ENCODE measurements around the gene KRT36.

The KRT36 gene

GRCh38 chr17:41484920-41485904, 4.5 kb downstream of the KRT36 start:
- Histone ChIP-seq H3K79me1 (ENCODE audit: low read depth, low read length) (no peaks in the 10 kb centered on the region), H3K4me3 (ENCODE audit: low read length in 2 of 2) (no peak overlapping the region), H3K14ac (ENCODE audit: low read length) (no peak overlapping the region), H3K9me3 (replicated peaks in 1 of 2; ENCODE audit: control insufficient read depth in 2 of 2, insufficient read depth in 1 of 2, low read depth in 1 of 2, low read length in 2 of 2) (no peaks in the 10 kb centered on the region), H3K18ac (ENCODE audit: low read length) (peak overlapping the region; percentile 9), H3K9ac (ENCODE audit: low read depth, low read length, poor library complexity) (peak overlapping the region; percentile 15), H3K27ac (replicated peaks; ENCODE audit: low read length) (no peak overlapping the region), H3K4ac (ENCODE audit: low read length) (no peak overlapping the region), H3K27me3 (ENCODE audit: control insufficient read depth in 3 of 3, insufficient read depth in 3 of 3, low read depth in 1 of 3, low read length in 3 of 3) (peaks cover 0 to 24% (median 0%) of the 10 kb centered on the region in 3 experiments), H3K36me3 (replicated peaks in 1 of 2; ENCODE audit: control insufficient read depth in 2 of 2, insufficient read depth in 2 of 2, low read length in 2 of 2) (no peaks in the 10 kb centered on the region), H4K8ac (ENCODE audit: low read depth, low read length) (no peak overlapping the region), H3K4me2 (ENCODE audit: insufficient read depth, low read length, poor library complexity, severe bottlenecking) (no peak overlapping the region), H2AFZ (ENCODE audit: low read length) (no peak overlapping the region), H2BK12ac (ENCODE audit: low read length) (no peak overlapping the region), H2AK5ac (ENCODE audit: low read depth, low read length) (peak overlapping the region; percentile 42), H2BK120ac (ENCODE audit: low read depth, low read length) (no peak overlapping the region), H4K91ac (ENCODE audit: low read depth, low read length, poor library complexity) (no peak overlapping the region), H3K23ac (ENCODE audit: low read depth, low read length, poor library complexity) (no peak overlapping the region), H2BK5ac (ENCODE audit: low read length) (no peak overlapping the region), H3K4me1 (ENCODE audit: control insufficient read depth in 2 of 2, insufficient read depth in 1 of 2, low read depth in 1 of 2, low read length in 2 of 2) (peaks cover 0 to 5% of the 10 kb centered on the region in 2 donors), H2BK15ac (ENCODE audit: low read length) (peak overlapping the region; percentile 19)
- no peak for DNase-seq (ENCODE audit: low spot score)
- no CpG with 5 or more reads among the region's 8 CpGs for WGBS, 2 donors (ENCODE audit: extremely low coverage in 2 of 2, insufficient read length in 2 of 2, insufficient replicate concordance in 1 of 2)

GRCh38 chr17:41483991-41484826, 5.5 kb downstream of the KRT36 start:
- Histone ChIP-seq H3K4me2 (ENCODE audit: insufficient read depth, low read length, poor library complexity, severe bottlenecking) (no peak overlapping the region), H2BK15ac (ENCODE audit: low read length) (no peak overlapping the region), H2BK5ac (ENCODE audit: low read length) (no peak overlapping the region), H3K23ac (ENCODE audit: low read depth, low read length, poor library complexity) (no peak overlapping the region), H3K4ac (ENCODE audit: low read length) (no peak overlapping the region), H3K79me1 (ENCODE audit: low read depth, low read length) (no peaks in the 10 kb centered on the region), H4K91ac (ENCODE audit: low read depth, low read length, poor library complexity) (no peak overlapping the region), H2BK120ac (ENCODE audit: low read depth, low read length) (no peak overlapping the region), H3K4me1 (ENCODE audit: control insufficient read depth in 2 of 2, insufficient read depth in 1 of 2, low read depth in 1 of 2, low read length in 2 of 2) (peaks cover 0 to 5% of the 10 kb centered on the region in 2 donors), H3K36me3 (replicated peaks in 1 of 2; ENCODE audit: control insufficient read depth in 2 of 2, insufficient read depth in 2 of 2, low read length in 2 of 2) (no peaks in the 10 kb centered on the region), H3K27me3 (ENCODE audit: control insufficient read depth in 3 of 3, insufficient read depth in 3 of 3, low read depth in 1 of 3, low read length in 3 of 3) (peaks cover 0 to 17% (median 0%) of the 10 kb centered on the region in 3 experiments), H2AFZ (ENCODE audit: low read length) (no peak overlapping the region), H2BK12ac (ENCODE audit: low read length) (no peak overlapping the region), H4K8ac (ENCODE audit: low read depth, low read length) (no peak overlapping the region), H3K27ac (replicated peaks; ENCODE audit: low read length) (no peak overlapping the region), H3K9ac (ENCODE audit: low read depth, low read length, poor library complexity) (no peak overlapping the region), H3K4me3 (ENCODE audit: low read length in 2 of 2) (no peak overlapping the region), H2AK5ac (ENCODE audit: low read depth, low read length) (no peak overlapping the region), H3K9me3 (replicated peaks in 1 of 2; ENCODE audit: control insufficient read depth in 2 of 2, insufficient read depth in 1 of 2, low read depth in 1 of 2, low read length in 2 of 2) (no peaks in the 10 kb centered on the region), H3K18ac (ENCODE audit: low read length) (no peak overlapping the region), H3K14ac (ENCODE audit: low read length) (no peak overlapping the region)
- no peak for DNase-seq (ENCODE audit: low spot score)
- WGBS, 2 donors (ENCODE audit: extremely low coverage in 2 of 2, insufficient read length in 2 of 2, insufficient replicate concordance in 1 of 2) = no CpG with 5 or more reads among the region's 7 CpGs

- Histone ChIP-seq H4K91ac (ENCODE audit: low read depth, low read length, poor library complexity) (no peak overlapping the region), H3K23ac (ENCODE audit: low read depth, low read length, poor library complexity) (no peak overlapping the region), H2AK5ac (ENCODE audit: low read depth, low read length) (no peak overlapping the region), H3K27me3 (ENCODE audit: control insufficient read depth in 3 of 3, insufficient read depth in 3 of 3, low read depth in 1 of 3, low read length in 3 of 3) (peaks cover 0 to 16% (median 0%) of the 10 kb centered on the region in 3 experiments), H2BK12ac (ENCODE audit: low read length) (no peak overlapping the region), H3K14ac (ENCODE audit: low read length) (no peak overlapping the region), H3K9me3 (replicated peaks in 1 of 2; ENCODE audit: control insufficient read depth in 2 of 2, insufficient read depth in 1 of 2, low read depth in 1 of 2, low read length in 2 of 2) (no peaks in the 10 kb centered on the region), H3K4me2 (ENCODE audit: insufficient read depth, low read length, poor library complexity, severe bottlenecking) (no peak overlapping the region), H3K4me3 (ENCODE audit: low read length in 2 of 2) (no peak overlapping the region), H3K79me1 (ENCODE audit: low read depth, low read length) (no peaks in the 10 kb centered on the region), H2BK120ac (ENCODE audit: low read depth, low read length) (no peak overlapping the region), H3K4me1 (ENCODE audit: control insufficient read depth in 2 of 2, insufficient read depth in 1 of 2, low read depth in 1 of 2, low read length in 2 of 2) (peaks cover 0 to 5% of the 10 kb centered on the region in 2 donors), H2AFZ (ENCODE audit: low read length) (no peak overlapping the region), H3K36me3 (replicated peaks in 1 of 2; ENCODE audit: control insufficient read depth in 2 of 2, insufficient read depth in 2 of 2, low read length in 2 of 2) (no peaks in the 10 kb centered on the region), H3K27ac (replicated peaks; ENCODE audit: low read length) (no peak overlapping the region), H3K18ac (ENCODE audit: low read length) (no peak overlapping the region), H4K8ac (ENCODE audit: low read depth, low read length) (no peak overlapping the region), H3K9ac (ENCODE audit: low read depth, low read length, poor library complexity) (no peak overlapping the region), H3K4ac (ENCODE audit: low read length) (no peak overlapping the region), H2BK5ac (ENCODE audit: low read length) (no peak overlapping the region), H2BK15ac (ENCODE audit: low read length) (no peak overlapping the region)
- no peak for DNase-seq (ENCODE audit: low spot score)
- no CpG with 5 or more reads among the region's 9 CpGs for WGBS, 2 donors (ENCODE audit: extremely low coverage in 2 of 2, insufficient read length in 2 of 2, insufficient replicate concordance in 1 of 2)
Observed at GRCh38 chr17:41483531-41483930, 6.2 kb downstream of the KRT36 start.

- Histone ChIP-seq H2BK120ac (ENCODE audit: low read depth, low read length) (no peak within 1 kb of the TSS), H3K18ac (ENCODE audit: low read length) (no peak within 1 kb of the TSS), H4K91ac (ENCODE audit: low read depth, low read length, poor library complexity) (no peak within 1 kb of the TSS), H2BK12ac (ENCODE audit: low read length) (no peak within 1 kb of the TSS), H3K4ac (ENCODE audit: low read length) (no peak within 1 kb of the TSS), H3K14ac (ENCODE audit: low read length) (no peak within 1 kb of the TSS), H3K4me3 (ENCODE audit: low read length in 2 of 2) (no peak within 1 kb of the TSS), H3K9ac (ENCODE audit: low read depth, low read length, poor library complexity) (no peak within 1 kb of the TSS), H3K4me2 (ENCODE audit: insufficient read depth, low read length, poor library complexity, severe bottlenecking) (no peak within 1 kb of the TSS), H3K9me3 (replicated peaks in 1 of 2; ENCODE audit: control insufficient read depth in 2 of 2, insufficient read depth in 1 of 2, low read depth in 1 of 2, low read length in 2 of 2) (no peaks in the 10 kb centered on the region), H4K8ac (ENCODE audit: low read depth, low read length) (no peak within 1 kb of the TSS), H3K27ac (replicated peaks; ENCODE audit: low read length) (no peak within 1 kb of the TSS), H2BK5ac (ENCODE audit: low read length) (no peak within 1 kb of the TSS), H3K36me3 (replicated peaks in 1 of 2; ENCODE audit: control insufficient read depth in 2 of 2, insufficient read depth in 2 of 2, low read length in 2 of 2) (no peaks in the 10 kb centered on the region), H2AFZ (ENCODE audit: low read length) (no peak within 1 kb of the TSS), H3K23ac (ENCODE audit: low read depth, low read length, poor library complexity) (no peak within 1 kb of the TSS), H3K79me1 (ENCODE audit: low read depth, low read length) (no peaks in the 10 kb centered on the region), H2AK5ac (ENCODE audit: low read depth, low read length) (no peak within 1 kb of the TSS), H2BK15ac (ENCODE audit: low read length) (no peak within 1 kb of the TSS), H3K27me3 (ENCODE audit: control insufficient read depth in 3 of 3, insufficient read depth in 3 of 3, low read depth in 1 of 3, low read length in 3 of 3) (peaks cover 0 to 4% (median 0%) of the 10 kb centered on the region in 3 experiments), H3K4me1 (ENCODE audit: control insufficient read depth in 2 of 2, insufficient read depth in 1 of 2, low read depth in 1 of 2, low read length in 2 of 2) (peaks cover 0 to 6% of the 10 kb centered on the region in 2 donors)
- no peak for DNase-seq (ENCODE audit: low spot score)
- WGBS, 2 donors (ENCODE audit: extremely low coverage in 2 of 2, insufficient read length in 2 of 2, insufficient replicate concordance in 1 of 2) = no CpG with 5 or more reads among the region's 2 CpGs
Observed at GRCh38 chr17:41481036-41481435, 8.7 kb downstream of the KRT36 start, which contains the start of gene KRT35. TSS of gene KRT35 (minus strand) at chr17:41481151. CDS start at chr17:41481097, 54 bp downstream.

Data from neuronal stem cell (in vitro differentiated cells).